ENCODE measurements around the gene MED14. TPM values are rescaled to one million over a fixed set of nuclear protein-coding genes. Genes with fewer than 3 reads are reported as not detected.

The MED14 gene
- total and polyA plus RNA-seq, 2 of the 13 experiments (the other 11 are each of a cell fraction or from before 2014, with no cell fraction given) = 10.2 to 16.3 TPM

DNA sequence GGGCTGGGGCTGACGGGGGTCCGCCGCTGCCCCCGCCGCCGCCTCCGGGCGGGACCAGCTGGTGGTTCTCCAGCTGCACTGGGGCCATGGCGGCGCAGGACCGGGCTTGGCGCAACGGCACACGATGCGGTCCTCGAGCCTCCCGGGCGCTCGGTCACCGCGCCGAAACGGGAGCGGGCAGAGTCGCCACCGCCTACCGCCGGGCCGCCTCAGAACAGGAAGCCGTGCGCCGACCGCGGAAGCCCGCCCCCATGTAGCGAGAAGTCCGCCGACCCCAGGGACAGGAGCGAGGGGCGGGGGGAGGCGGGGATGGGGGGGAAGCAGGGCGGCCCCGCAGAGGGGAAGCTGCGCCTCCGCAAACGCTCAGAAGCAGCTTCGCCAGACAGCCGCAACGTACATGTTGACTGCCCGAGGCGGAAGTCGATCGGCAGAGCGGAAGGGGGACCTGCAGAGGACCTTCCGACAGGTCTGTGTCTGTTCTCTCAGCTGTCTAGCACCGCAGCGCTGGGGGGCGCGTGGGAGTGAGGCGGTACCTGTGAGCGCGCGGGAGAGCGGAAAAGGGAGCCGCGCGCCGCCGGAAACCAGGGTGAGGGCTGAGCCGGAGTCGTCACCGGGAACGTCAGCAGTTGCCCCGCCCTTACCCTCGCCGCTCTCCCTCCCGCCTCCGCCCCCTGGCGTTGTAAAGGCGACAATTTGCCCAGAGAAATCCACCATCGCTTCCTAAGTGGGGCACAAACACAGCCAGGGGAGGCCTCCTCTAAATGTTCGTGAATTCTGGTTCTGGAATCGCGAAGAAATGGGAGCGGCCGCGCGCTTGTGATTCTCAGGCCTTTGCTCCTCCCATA is at the start of gene MED14 (continued):
- no peak for TF ChIP-seq ZNF101 (CRISPR knock-in tag; IDR thresholded peaks at IDR 0.05; ENCODE audit: borderline replicate concordance, low read depth)
- no peak for TF ChIP-seq ZNF382 (CRISPR knock-in tag; IDR thresholded peaks at IDR 0.05; ENCODE audit: borderline replicate concordance)
- TF ChIP-seq, protein P1, sequence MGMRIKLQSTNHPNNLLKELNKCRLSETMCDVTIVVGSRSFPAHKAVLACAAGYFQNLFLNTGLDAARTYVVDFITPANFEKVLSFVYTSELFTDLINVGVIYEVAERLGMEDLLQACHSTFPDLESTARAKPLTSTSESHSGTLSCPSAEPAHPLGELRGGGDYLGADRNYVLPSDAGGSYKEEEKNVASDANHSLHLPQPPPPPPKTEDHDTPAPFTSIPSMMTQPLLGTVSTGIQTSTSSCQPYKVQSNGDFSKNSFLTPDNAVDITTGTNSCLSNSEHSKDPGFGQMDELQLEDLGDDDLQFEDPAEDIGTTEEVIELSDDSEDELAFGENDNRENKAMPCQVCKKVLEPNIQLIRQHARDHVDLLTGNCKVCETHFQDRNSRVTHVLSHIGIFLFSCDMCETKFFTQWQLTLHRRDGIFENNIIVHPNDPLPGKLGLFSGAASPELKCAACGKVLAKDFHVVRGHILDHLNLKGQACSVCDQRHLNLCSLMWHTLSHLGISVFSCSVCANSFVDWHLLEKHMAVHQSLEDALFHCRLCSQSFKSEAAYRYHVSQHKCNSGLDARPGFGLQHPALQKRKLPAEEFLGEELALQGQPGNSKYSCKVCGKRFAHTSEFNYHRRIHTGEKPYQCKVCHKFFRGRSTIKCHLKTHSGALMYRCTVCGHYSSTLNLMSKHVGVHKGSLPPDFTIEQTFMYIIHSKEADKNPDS (CRISPR knock-in tag; IDR thresholded peaks at IDR 0.05) = no peak
- TF ChIP-seq MAFG (CRISPR knock-in tag; IDR thresholded peaks at IDR 0.05) = no peak
- TF ChIP-seq RARA (CRISPR knock-in tag; IDR thresholded peaks at IDR 0.05) = no peak
- 0 out of 2 replicates have a peak, but pooled peaks have one; percentile 4 for TF ChIP-seq STAG1 (CRISPR knock-in tag; IDR thresholded peaks at IDR 0.05)
- TF ChIP-seq MBD4 (IDR thresholded peaks at IDR 0.05; ENCODE audit: borderline replicate concordance, low read length) = no peak
- TF ChIP-seq, protein P2, sequence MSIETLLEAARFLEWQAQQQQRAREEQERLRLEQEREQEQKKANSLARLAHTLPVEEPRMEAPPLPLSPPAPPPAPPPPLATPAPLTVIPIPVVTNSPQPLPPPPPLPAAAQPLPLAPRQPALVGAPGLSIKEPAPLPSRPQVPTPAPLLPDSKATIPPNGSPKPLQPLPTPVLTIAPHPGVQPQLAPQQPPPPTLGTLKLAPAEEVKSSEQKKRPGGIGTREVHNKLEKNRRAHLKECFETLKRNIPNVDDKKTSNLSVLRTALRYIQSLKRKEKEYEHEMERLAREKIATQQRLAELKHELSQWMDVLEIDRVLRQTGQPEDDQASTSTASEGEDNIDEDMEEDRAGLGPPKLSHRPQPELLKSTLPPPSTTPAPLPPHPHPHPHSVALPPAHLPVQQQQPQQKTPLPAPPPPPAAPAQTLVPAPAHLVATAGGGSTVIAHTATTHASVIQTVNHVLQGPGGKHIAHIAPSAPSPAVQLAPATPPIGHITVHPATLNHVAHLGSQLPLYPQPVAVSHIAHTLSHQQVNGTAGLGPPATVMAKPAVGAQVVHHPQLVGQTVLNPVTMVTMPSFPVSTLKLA (IDR thresholded peaks at IDR 0.05) = no peak
- no peak for TF ChIP-seq JDP2 (CRISPR knock-in tag; IDR thresholded peaks at IDR 0.05; ENCODE audit: borderline replicate concordance)
- no peak for TF ChIP-seq KDM4B (CRISPR knock-in tag; IDR thresholded peaks at IDR 0.05)
- TF ChIP-seq, protein P3, sequence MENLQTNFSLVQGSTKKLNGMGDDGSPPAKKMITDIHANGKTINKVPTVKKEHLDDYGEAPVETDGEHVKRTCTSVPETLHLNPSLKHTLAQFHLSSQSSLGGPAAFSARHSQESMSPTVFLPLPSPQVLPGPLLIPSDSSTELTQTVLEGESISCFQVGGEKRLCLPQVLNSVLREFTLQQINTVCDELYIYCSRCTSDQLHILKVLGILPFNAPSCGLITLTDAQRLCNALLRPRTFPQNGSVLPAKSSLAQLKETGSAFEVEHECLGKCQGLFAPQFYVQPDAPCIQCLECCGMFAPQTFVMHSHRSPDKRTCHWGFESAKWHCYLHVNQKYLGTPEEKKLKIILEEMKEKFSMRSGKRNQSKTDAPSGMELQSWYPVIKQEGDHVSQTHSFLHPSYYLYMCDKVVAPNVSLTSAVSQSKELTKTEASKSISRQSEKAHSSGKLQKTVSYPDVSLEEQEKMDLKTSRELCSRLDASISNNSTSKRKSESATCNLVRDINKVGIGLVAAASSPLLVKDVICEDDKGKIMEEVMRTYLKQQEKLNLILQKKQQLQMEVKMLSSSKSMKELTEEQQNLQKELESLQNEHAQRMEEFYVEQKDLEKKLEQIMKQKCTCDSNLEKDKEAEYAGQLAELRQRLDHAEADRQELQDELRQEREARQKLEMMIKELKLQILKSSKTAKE (CRISPR knock-in tag; IDR thresholded peaks at IDR 0.05; ENCODE audit: borderline replicate concordance) = no peak
- TF ChIP-seq NONO (IDR thresholded peaks at IDR 0.05) = no peak
- TF ChIP-seq NONO (CRISPR knock-in tag; conservative IDR thresholded peaks at IDR 0.05) = no peak
- TF ChIP-seq, protein P4, sequence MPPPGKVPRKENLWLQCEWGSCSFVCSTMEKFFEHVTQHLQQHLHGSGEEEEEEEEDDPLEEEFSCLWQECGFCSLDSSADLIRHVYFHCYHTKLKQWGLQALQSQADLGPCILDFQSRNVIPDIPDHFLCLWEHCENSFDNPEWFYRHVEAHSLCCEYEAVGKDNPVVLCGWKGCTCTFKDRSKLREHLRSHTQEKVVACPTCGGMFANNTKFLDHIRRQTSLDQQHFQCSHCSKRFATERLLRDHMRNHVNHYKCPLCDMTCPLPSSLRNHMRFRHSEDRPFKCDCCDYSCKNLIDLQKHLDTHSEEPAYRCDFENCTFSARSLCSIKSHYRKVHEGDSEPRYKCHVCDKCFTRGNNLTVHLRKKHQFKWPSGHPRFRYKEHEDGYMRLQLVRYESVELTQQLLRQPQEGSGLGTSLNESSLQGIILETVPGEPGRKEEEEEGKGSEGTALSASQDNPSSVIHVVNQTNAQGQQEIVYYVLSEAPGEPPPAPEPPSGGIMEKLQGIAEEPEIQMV (CRISPR knock-in tag; IDR thresholded peaks at IDR 0.05; ENCODE audit: low read depth) = no peak
- TF ChIP-seq BRCA1 (CRISPR knock-in tag; IDR thresholded peaks at IDR 0.05) = no peak
- TF ChIP-seq FOXC1 (CRISPR knock-in tag; IDR thresholded peaks at IDR 0.05; ENCODE audit: borderline replicate concordance) = peak; percentile 60; the same call in 1 of the 2 replicates
- TF ChIP-seq HHEX (CRISPR knock-in tag; IDR thresholded peaks at IDR 0.05) = no peak
- no peak for TF ChIP-seq RFXANK (CRISPR knock-in tag; IDR thresholded peaks at IDR 0.05)
- no peak; the same call in 2 of the 3 replicates for TF ChIP-seq MXI1 (IDR thresholded peaks at IDR 0.05; ENCODE audit: borderline replicate concordance, low read depth, low read length)
- TF ChIP-seq ZBTB38 (CRISPR knock-in tag; IDR thresholded peaks at IDR 0.05) = no peak
- TF ChIP-seq, protein P5, sequence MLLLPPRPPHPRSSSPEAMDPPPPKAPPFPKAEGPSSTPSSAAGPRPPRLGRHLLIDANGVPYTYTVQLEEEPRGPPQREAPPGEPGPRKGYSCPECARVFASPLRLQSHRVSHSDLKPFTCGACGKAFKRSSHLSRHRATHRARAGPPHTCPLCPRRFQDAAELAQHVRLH (CRISPR knock-in tag; IDR thresholded peaks at IDR 0.05; ENCODE audit: borderline replicate concordance, low read depth) = no peak
- TF ChIP-seq PRMT3 (CRISPR knock-in tag; IDR thresholded peaks at IDR 0.05; ENCODE audit: borderline replicate concordance, low read depth) = no peak
- no peak for TF ChIP-seq ZNF703 (CRISPR knock-in tag; IDR thresholded peaks at IDR 0.05; ENCODE audit: borderline replicate concordance)

Measured in HepG2 (cell line).